ENCODE measurements around the gene DGKI.

Gene DGKI

GRCh38 chr7:137891016-137891655 lies 44.4 kb upstream of the DGKI start:
- Histone ChIP-seq H3K36me3 (ENCODE audit: control insufficient read depth, low read length) (no peaks in the 10 kb centered on the region), H3F3A (ENCODE audit: control insufficient read depth, insufficient read depth) (no peaks in the 10 kb centered on the region), H4K20me1 (ENCODE audit: control insufficient read depth, insufficient read depth, low read depth, low read length) (no peaks in the 10 kb centered on the region), H3K27me3 (ENCODE audit: control insufficient read depth, low read length) (no peaks in the 10 kb centered on the region), H3K9me2 (replicated peaks; ENCODE audit: control insufficient read depth, low read length) (no peaks in the 10 kb centered on the region), H3K4me1 (ENCODE audit: control insufficient read depth, low read length) (no peaks in the 10 kb centered on the region), H3K9me3 (ENCODE audit: control insufficient read depth, insufficient read depth, low read length) (no peaks in the 10 kb centered on the region), H3K27ac (ENCODE audit: low read depth, low read length) (no peak overlapping the region), H3K79me2 (ENCODE audit: control insufficient read depth, low read length) (no peaks in the 10 kb centered on the region), H3K4me2 (ENCODE audit: low read length) (no peak overlapping the region), H3K4me3 (ENCODE audit: low read length) (no peak overlapping the region)
- TF ChIP-seq EZH2phosphoT487 (IDR thresholded peaks at IDR 0.05; ENCODE audit: borderline replicate concordance, low read length): no peak
- TF ChIP-seq, protein P1, sequence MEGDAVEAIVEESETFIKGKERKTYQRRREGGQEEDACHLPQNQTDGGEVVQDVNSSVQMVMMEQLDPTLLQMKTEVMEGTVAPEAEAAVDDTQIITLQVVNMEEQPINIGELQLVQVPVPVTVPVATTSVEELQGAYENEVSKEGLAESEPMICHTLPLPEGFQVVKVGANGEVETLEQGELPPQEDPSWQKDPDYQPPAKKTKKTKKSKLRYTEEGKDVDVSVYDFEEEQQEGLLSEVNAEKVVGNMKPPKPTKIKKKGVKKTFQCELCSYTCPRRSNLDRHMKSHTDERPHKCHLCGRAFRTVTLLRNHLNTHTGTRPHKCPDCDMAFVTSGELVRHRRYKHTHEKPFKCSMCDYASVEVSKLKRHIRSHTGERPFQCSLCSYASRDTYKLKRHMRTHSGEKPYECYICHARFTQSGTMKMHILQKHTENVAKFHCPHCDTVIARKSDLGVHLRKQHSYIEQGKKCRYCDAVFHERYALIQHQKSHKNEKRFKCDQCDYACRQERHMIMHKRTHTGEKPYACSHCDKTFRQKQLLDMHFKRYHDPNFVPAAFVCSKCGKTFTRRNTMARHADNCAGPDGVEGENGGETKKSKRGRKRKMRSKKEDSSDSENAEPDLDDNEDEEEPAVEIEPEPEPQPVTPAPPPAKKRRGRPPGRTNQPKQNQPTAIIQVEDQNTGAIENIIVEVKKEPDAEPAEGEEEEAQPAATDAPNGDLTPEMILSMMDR (IDR thresholded peaks at IDR 0.05; ENCODE audit: low read depth, low read length, poor library complexity, severe bottlenecking): no peak

- H3K4me1 ChIP-seq (ENCODE audit: control insufficient read depth, low read length): no peaks in the 10 kb centered on the region
- TF ChIP-seq EZH2phosphoT487 (IDR thresholded peaks at IDR 0.05; ENCODE audit: borderline replicate concordance, low read length): no peak
- no peaks in the 10 kb centered on the region for H3F3A ChIP-seq (ENCODE audit: control insufficient read depth, insufficient read depth)
- H3K4me2 ChIP-seq (ENCODE audit: low read length): no peak overlapping the region
- no peaks in the 10 kb centered on the region for H3K27me3 ChIP-seq (ENCODE audit: control insufficient read depth, low read length)
- H3K9me3 ChIP-seq (ENCODE audit: control insufficient read depth, insufficient read depth, low read length): no peaks in the 10 kb centered on the region
- H3K9me2 ChIP-seq (replicated peaks; ENCODE audit: control insufficient read depth, low read length): no peaks in the 10 kb centered on the region
- H3K27ac ChIP-seq (ENCODE audit: low read depth, low read length): no peak overlapping the region
- no peaks in the 10 kb centered on the region for H3K36me3 ChIP-seq (ENCODE audit: control insufficient read depth, low read length)
- H3K79me2 ChIP-seq (ENCODE audit: control insufficient read depth, low read length): no peaks in the 10 kb centered on the region
- no peaks in the 10 kb centered on the region for H4K20me1 ChIP-seq (ENCODE audit: control insufficient read depth, insufficient read depth, low read depth, low read length)
- H3K4me3 ChIP-seq (ENCODE audit: low read length): no peak overlapping the region
Observed at GRCh38 chr7:137890449-137890921, 43.7 kb upstream of the DGKI start.

DNA sequence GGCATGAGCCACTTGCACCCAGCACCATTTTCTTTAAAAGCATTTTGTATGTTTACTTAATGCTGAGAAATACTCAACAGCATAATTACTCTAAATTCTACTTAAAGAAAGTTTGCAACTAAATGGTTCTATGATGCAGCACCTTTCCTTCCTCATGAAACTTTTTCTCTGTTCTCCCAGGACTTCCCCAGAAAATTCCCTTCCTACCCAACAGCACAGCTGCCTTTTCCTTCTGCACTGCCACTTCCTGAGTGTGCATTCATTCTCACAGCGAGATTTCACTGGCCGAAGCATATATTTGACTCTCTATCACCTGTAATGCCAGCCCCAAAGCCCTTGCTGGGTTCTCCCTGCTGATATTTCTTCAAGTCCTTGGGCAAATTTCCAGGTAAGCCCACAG lies 41.5 kb upstream of the DGKI start:
- Histone ChIP-seq H3K4me2 (ENCODE audit: low read length) (no peak overlapping the region), H3K79me2 (ENCODE audit: control insufficient read depth, low read length) (no peaks in the 10 kb centered on the region), H3K27me3 (ENCODE audit: control insufficient read depth, low read length) (no peaks in the 10 kb centered on the region), H3K9me3 (ENCODE audit: control insufficient read depth, insufficient read depth, low read length) (no peaks in the 10 kb centered on the region), H3K4me1 (ENCODE audit: control insufficient read depth, low read length) (no peaks in the 10 kb centered on the region), H3K36me3 (ENCODE audit: control insufficient read depth, low read length) (no peaks in the 10 kb centered on the region), H3K9me2 (replicated peaks; ENCODE audit: control insufficient read depth, low read length) (no peaks in the 10 kb centered on the region), H4K20me1 (ENCODE audit: control insufficient read depth, insufficient read depth, low read depth, low read length) (no peaks in the 10 kb centered on the region), H3K4me3 (ENCODE audit: low read length) (no peak overlapping the region), H3K27ac (ENCODE audit: low read depth, low read length) (no peak overlapping the region), H3F3A (ENCODE audit: control insufficient read depth, insufficient read depth) (no peaks in the 10 kb centered on the region)
- TF ChIP-seq, protein P1 (IDR thresholded peaks at IDR 0.05; ENCODE audit: low read depth, low read length, poor library complexity, severe bottlenecking): no peak
- no peak for TF ChIP-seq EZH2phosphoT487 (IDR thresholded peaks at IDR 0.05; ENCODE audit: borderline replicate concordance, low read length)

DNA sequence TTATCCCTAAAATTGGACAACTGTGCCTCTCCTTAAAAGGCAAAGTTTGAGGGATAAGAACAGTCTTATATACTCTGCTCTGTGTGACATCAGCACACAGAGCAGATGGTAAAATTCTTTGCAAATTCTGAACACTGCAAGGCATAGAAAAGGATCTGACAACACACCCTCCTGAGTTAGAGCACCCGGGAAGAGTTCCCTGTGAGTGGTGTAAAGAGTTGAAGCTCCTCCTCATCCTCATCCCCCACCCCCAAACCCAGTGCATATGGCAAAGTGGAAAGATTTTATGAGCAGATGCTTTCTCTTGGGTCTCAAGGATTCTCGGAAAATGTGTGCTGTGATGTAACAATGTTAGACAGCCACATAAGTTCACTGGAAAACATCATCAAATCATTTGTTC lies 40.0 kb upstream of the DGKI start:
- Histone ChIP-seq H3K4me1 (ENCODE audit: control insufficient read depth, low read length) (no peaks in the 10 kb centered on the region), H3K27me3 (ENCODE audit: control insufficient read depth, low read length) (no peaks in the 10 kb centered on the region), H4K20me1 (ENCODE audit: control insufficient read depth, insufficient read depth, low read depth, low read length) (no peaks in the 10 kb centered on the region), H3K9me2 (replicated peaks; ENCODE audit: control insufficient read depth, low read length) (no peaks in the 10 kb centered on the region), H3K4me2 (ENCODE audit: low read length) (no peak overlapping the region), H3K36me3 (ENCODE audit: control insufficient read depth, low read length) (no peaks in the 10 kb centered on the region), H3K79me2 (ENCODE audit: control insufficient read depth, low read length) (no peaks in the 10 kb centered on the region), H3K9me3 (ENCODE audit: control insufficient read depth, insufficient read depth, low read length) (no peaks in the 10 kb centered on the region), H3K4me3 (ENCODE audit: low read length) (no peak overlapping the region), H3K27ac (ENCODE audit: low read depth, low read length) (no peak overlapping the region), H3F3A (ENCODE audit: control insufficient read depth, insufficient read depth) (no peaks in the 10 kb centered on the region)
- TF ChIP-seq EZH2phosphoT487 (IDR thresholded peaks at IDR 0.05; ENCODE audit: borderline replicate concordance, low read length): no peak
- TF ChIP-seq, protein P1 (IDR thresholded peaks at IDR 0.05; ENCODE audit: low read depth, low read length, poor library complexity, severe bottlenecking): no peak
